Kidney (tissue), 14 donors: ENCODE data around the gene TTC33. TPM values are rescaled to one million over a fixed set of nuclear protein-coding genes. Genes with fewer than 3 reads are reported as not detected.

Source experiments
- DNase-seq, 5 donors: peaks; one replicate each; pipeline ENCODE4 v3.0.0-alpha.2; 2013 to 2020
- FAIRE-seq: peaks from 2 replicates; lab custom pipeline; 2012; peaks lifted over from hg19 to GRCh38; lab: Jason Lieb, UNC
- H3K27ac ChIP-seq, 2 donors: one replicate each; pipeline ENCODE4 v1.7.0; 2013; ENCODE audit warnings: low read depth in 2 of 2, low read length in 2 of 2, inconsistent platforms in 1 of 2
- H3K27me3 ChIP-seq: one replicate; pipeline ENCODE4 v1.7.1; 2013; ENCODE audit warnings: low read length, inconsistent platforms; ENCODE audit not compliant: control insufficient read depth, insufficient read depth
- H3K36me3 ChIP-seq, 3 donors: one replicate each; pipeline versions ENCODE4 v1.7.0 to v1.7.1; 2013; ENCODE audit warnings: low read length in 3 of 3, control low read depth in 1 of 3, inconsistent platforms in 1 of 3; ENCODE audit not compliant: insufficient read depth in 3 of 3, control insufficient read depth in 2 of 3
- H3K4me1 ChIP-seq, 3 donors: one replicate each; pipeline versions ENCODE4 v1.7.0 to v1.7.1; 2013; ENCODE audit warnings: low read length in 3 of 3, inconsistent platforms in 1 of 3, low read depth in 1 of 3; ENCODE audit not compliant: control insufficient read depth in 2 of 3, insufficient read depth in 2 of 3
- H3K4me3 ChIP-seq, 3 donors: one replicate each; pipeline versions ENCODE4 v1.7.0 to v1.8.1; 2013; ENCODE audit warnings: low read length in 3 of 3, control low read depth in 1 of 3, inconsistent platforms in 1 of 3
- H3K9ac ChIP-seq, 3 donors: one replicate each; pipeline versions ENCODE4 v1.7.0 to v1.7.1; 2013; ENCODE audit warnings: low read length in 3 of 3, control low read depth in 1 of 3, inconsistent platforms in 1 of 3
- H3K9me3 ChIP-seq, 3 donors: one replicate each; pipeline versions ENCODE4 v1.7.0 to v1.7.1; 2013; ENCODE audit warnings: low read length in 3 of 3, control low read depth in 1 of 3, inconsistent platforms in 1 of 3; ENCODE audit not compliant: control insufficient read depth in 2 of 3, insufficient read depth in 1 of 3
- CTCF ChIP-seq: IDR thresholded peaks from 3 replicates; pipeline ENCODE4 v1.5.1; 2012; ENCODE audit warnings: mild to moderate bottlenecking, moderate library complexity, borderline replicate concordance; ENCODE audit not compliant: insufficient read depth; ENCODE audit errors: extremely low read depth
- intact Hi-C: fragments of 100-400 bp; cut with DNase I; formaldehyde crosslinking; loops from one replicate; pipeline ENCODE4 v1.11.1; 2022
- polyA plus RNA-seq: library from polyadenylated mRNA; stranded (reverse); fragments of 350-450 nt; fragmentation: Illumina TruSeq; extraction: RNeasy Lipid Tissue Mini Kit (QIAGEN cat#74804); gene quantifications from one replicate; pipeline ENCODE4 v1.2.3, GENCODE V29; 2014; ENCODE audit warnings: low read depth, low replicate concordance; ENCODE audit not compliant: insufficient read depth
- total RNA-seq: library from RNA; stranded (reverse); fragmentation: NEBNext Ultra II Directional; extraction: Animal tissue kit (Norgen Biotek cat#: 25700); gene quantifications from one replicate; pipeline ENCODE4 v1.2.1, GENCODE V29; 2021
- donor health status: control.
- donor health status: control.
- donor health status: control.
- donor health status: control.
- donor health status: control.
- donor health status: DM: yes; HTN: yes; CAD: no.
- donor health status: Normal renal cell carcinoma (clear cell type).

The TTC33 gene
- total and polyA plus RNA-seq, 2 donors from 2014 or later, result 7.1 to 20.1 TPM

GRCh38 chr5:40667161-40667663 lies 88.5 kb downstream of the TTC33 start:
- no peaks in the 10 kb centered on the region for H3K36me3 ChIP-seq
- no peak overlapping the region for H3K9ac ChIP-seq
- H3K27ac ChIP-seq, result no peak overlapping the region
- DNase-seq (no peak), FAIRE-seq (no peak)
- H3K9me3 ChIP-seq, result no peaks in the 10 kb centered on the region
- H3K4me3 ChIP-seq, result no peak overlapping the region
- intact Hi-C loops, result no loop called here
- no peaks in the 10 kb centered on the region for H3K4me1 ChIP-seq
- H3K27me3 ChIP-seq, result no peaks in the 10 kb centered on the region
- TF ChIP-seq CTCF, result no peak

- Histone ChIP-seq H3K27me3 (no peaks in the 10 kb centered on the region), H3K9ac (no peak overlapping the region), H3K9me3 (no peaks in the 10 kb centered on the region), H3K4me3 (no peak overlapping the region), H3K36me3 (no peaks in the 10 kb centered on the region), H3K4me1 (no peaks in the 10 kb centered on the region), H3K27ac (no peak overlapping the region)
- intact Hi-C loops, result no loop called here
- no peak for TF ChIP-seq CTCF
- DNase-seq, result no peak
- FAIRE-seq, result no peak
These were observed 89.1 kb downstream of the TTC33 start for GRCh38 chr5:40666657-40667056.

GRCh38 chr5:40665635-40666298 lies 90.0 kb downstream of the TTC33 start:
- TF ChIP-seq CTCF, result no peak
- no peaks in the 10 kb centered on the region for H3K9me3 ChIP-seq
- H3K9ac ChIP-seq, result no peak overlapping the region
- H3K27ac ChIP-seq, result no peak overlapping the region
- no peak for DNase-seq
- intact Hi-C loops, result no loop called here
- H3K36me3 ChIP-seq, result no peaks in the 10 kb centered on the region
- no peaks in the 10 kb centered on the region for H3K27me3 ChIP-seq
- no peak for FAIRE-seq
- H3K4me3 ChIP-seq, result no peak overlapping the region
- H3K4me1 ChIP-seq, result no peaks in the 10 kb centered on the region
